ENCODE measurements around the gene SDHC. TPM values are rescaled to one million over a fixed set of nuclear protein-coding genes. Genes with fewer than 3 reads are reported as not detected.
A peak's percentile ranks its signal among the peaks of the same experiment; 100 is the strongest.

Gene SDHC
- polyA plus RNA-seq, 1 of the 3 experiments (the other 2 are of a cell fraction) = 195 TPM

DNA sequence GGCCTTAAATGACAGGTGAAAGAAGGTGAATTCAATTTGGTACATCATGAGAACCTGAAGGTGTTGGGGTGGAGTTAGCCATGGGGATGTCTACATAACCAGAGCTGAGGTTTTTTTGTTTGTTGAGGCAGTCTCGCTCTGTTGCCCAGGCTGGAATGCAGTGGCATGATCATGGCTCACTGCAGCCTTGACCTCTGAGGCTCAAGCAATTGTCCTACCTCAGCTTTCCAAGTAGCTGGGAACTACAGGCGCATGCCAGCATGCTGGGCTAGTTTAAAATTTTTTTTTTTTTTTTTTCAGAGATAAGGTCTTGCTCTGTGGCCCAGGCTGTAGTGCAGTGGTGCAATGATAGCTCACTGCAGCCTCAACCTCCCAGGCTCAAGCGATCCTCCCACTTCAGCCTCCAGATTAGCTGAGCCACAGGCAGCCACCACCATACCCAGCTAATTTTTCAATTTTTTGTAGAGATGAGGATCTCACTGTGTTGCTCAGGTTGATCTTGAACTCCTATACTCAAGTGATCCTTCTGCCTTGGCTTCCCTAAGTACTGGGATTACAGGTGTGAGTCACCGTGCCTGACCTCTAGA lies 2.5 kb upstream of the SDHC start:
- no peaks in the 10 kb centered on the region for H3K36me3 ChIP-seq (replicated peaks in 1 of 2; ENCODE audit: control insufficient read depth in 1 of 2, insufficient read depth in 2 of 2, low read length in 1 of 2)
- TF ChIP-seq ELF1 (IDR thresholded peaks at IDR 0.05) (no peak), TEAD4 (IDR thresholded peaks at IDR 0.05; ENCODE audit: borderline replicate concordance, insufficient read depth) (no peak), TCF12 (IDR thresholded peaks at IDR 0.05) (no peak), YY1 (IDR thresholded peaks at IDR 0.05; ENCODE audit: low read depth) (no peak), FOXJ3 (CRISPR knock-in tag; IDR thresholded peaks at IDR 0.05) (no peak), EP300 (IDR thresholded peaks at IDR 0.05; ENCODE audit: borderline replicate concordance in 1 of 2, low read depth in 1 of 2, low read length in 1 of 2) (no peak), RCOR1 (IDR thresholded peaks at IDR 0.05; ENCODE audit: low read length) (no peak), JUND (IDR thresholded peaks at IDR 0.05) (no peak), SMC3 (IDR thresholded peaks at IDR 0.05; ENCODE audit: low read depth, low read length) (no peak), NFIC (IDR thresholded peaks at IDR 0.05; ENCODE audit: borderline replicate concordance) (no peak), CHD2 (IDR thresholded peaks at IDR 0.05; ENCODE audit: low read length, partially characterized antibody) (no peak), GATA2 (CRISPR knock-in tag; IDR thresholded peaks at IDR 0.05) (no peak), MEF2A (IDR thresholded peaks at IDR 0.05; ENCODE audit: borderline replicate concordance, low read depth) (no peak), RAD21 (IDR thresholded peaks at IDR 0.05; ENCODE audit: low read length) (no peak), RFX5 (IDR thresholded peaks at IDR 0.05; ENCODE audit: low read length) (no peak), MXI1 (IDR thresholded peaks at IDR 0.05; ENCODE audit: low read depth, low read length) (no peak), FOSL2 (IDR thresholded peaks at IDR 0.05; ENCODE audit: borderline replicate concordance, low read depth) (no peak)
- TF ChIP-seq, protein P1, sequence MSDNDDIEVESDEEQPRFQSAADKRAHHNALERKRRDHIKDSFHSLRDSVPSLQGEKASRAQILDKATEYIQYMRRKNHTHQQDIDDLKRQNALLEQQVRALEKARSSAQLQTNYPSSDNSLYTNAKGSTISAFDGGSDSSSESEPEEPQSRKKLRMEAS (IDR thresholded peaks at IDR 0.05; ENCODE audit: low read depth) = no peak
- H3K4me3 ChIP-seq (ENCODE audit: low read depth in 2 of 2, low read length in 1 of 2) = no peak overlapping the region
- H3K4me2 ChIP-seq = no peak overlapping the region
- no peaks in the 10 kb centered on the region for H3K9me2 ChIP-seq
- no peak overlapping the region for H3K9ac ChIP-seq
- H4K20me1 ChIP-seq (ENCODE audit: insufficient read depth) = no peaks in the 10 kb centered on the region
- ChIA-PET CTCF (no interaction called here), POLR2A (no interaction called here)
- WGBS (ENCODE audit: low lambda C conversion rate) = 75% methylated on average over 4 of the region's 4 CpGs
- H3K9me3 ChIP-seq = no peaks in the 10 kb centered on the region
- peaks cover 4% of the 10 kb centered on the region for H3F3A ChIP-seq (replicated peaks; ENCODE audit: insufficient read depth)
- H2AFZ ChIP-seq (ENCODE audit: low read depth) = no peak overlapping the region
- DNase-seq = no peak
- no peak overlapping the region for H3K27ac ChIP-seq (ENCODE audit: low read depth in 2 of 2, low read length in 1 of 2)
- H3K27me3 ChIP-seq (ENCODE audit: insufficient read depth) = no peaks in the 10 kb centered on the region
- peaks cover 0 to 12% of the 10 kb centered on the region in 2 experiments; a peak in 2 of 4 replicates for H3K4me1 ChIP-seq (ENCODE audit: control insufficient read depth in 1 of 2, insufficient read depth in 2 of 2, low read depth in 1 of 2, low read length in 1 of 2)
- H3K79me2 ChIP-seq (ENCODE audit: insufficient read depth) = peaks cover 17% of the 10 kb centered on the region

DNA sequence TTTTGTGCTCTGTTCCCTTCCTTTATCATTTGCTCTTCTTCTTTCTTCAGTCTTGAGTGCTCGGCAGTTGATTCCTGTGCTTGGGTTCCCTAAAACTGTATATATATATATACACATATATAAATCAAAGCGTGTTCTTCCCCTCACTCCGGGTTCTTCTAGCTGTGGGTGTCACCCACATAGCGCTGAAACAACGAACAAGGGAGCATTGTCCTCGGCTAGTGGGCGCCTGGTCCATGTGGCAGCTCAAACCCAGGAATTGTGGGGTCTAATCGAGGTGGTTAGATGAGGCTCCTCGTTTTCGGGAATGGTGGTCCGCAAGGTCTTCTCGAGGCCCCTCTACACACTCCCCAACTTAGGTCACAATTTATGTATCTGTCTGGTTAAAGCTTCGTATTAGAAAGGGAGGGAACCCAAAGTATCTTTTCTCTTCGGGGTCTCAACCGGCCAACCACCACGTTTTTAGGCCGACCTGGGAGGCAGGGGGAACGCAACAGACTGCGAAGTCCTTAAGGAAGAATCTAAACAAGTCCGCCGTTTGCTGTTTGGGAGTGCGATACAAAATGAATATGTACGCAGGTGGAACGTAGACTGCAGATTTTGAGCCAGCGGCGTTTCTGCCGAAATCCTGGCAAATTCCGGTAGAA lies 504 bp upstream of the SDHC start:
- WGBS (ENCODE audit: low lambda C conversion rate) = 38% methylated on average over 28 of the region's 28 CpGs
- H3K36me3 ChIP-seq (replicated peaks in 1 of 2; ENCODE audit: control insufficient read depth in 1 of 2, insufficient read depth in 2 of 2, low read length in 1 of 2) = peaks cover 0 to 7% of the 10 kb centered on the region in 2 experiments
- H3K4me1 ChIP-seq (ENCODE audit: control insufficient read depth in 1 of 2, insufficient read depth in 2 of 2, low read depth in 1 of 2, low read length in 1 of 2) = peaks cover 0 to 12% of the 10 kb centered on the region in 2 experiments; a peak in 2 of 4 replicates
- peak overlapping the region; percentile 81 to 92 for H3K4me3 ChIP-seq (ENCODE audit: low read depth in 2 of 2, low read length in 1 of 2)
- H3K27me3 ChIP-seq (ENCODE audit: insufficient read depth) = no peaks in the 10 kb centered on the region
- peaks cover 36% of the 10 kb centered on the region for H3K79me2 ChIP-seq (ENCODE audit: insufficient read depth)
- H3F3A ChIP-seq (replicated peaks; ENCODE audit: insufficient read depth) = peaks cover 4% of the 10 kb centered on the region
- H3K27ac ChIP-seq (ENCODE audit: low read depth in 2 of 2, low read length in 1 of 2) = peak overlapping the region; percentile 89 to 91; a peak in 3 of 4 replicates
- CTCF ChIA-PET = interaction anchor here (1.1 to 2.7 kb wide), 7 partner anchors 8 to 121 kb away, joined by 3 to 13 read pairs (median 6); partner anchors contain the start of genes NDUFS2 and TOMM40L
- H3K4me2 ChIP-seq = peak overlapping the region; percentile 83
- H4K20me1 ChIP-seq (ENCODE audit: insufficient read depth) = no peaks in the 10 kb centered on the region
- no peaks in the 10 kb centered on the region for H3K9me3 ChIP-seq
- H3K9me2 ChIP-seq = no peaks in the 10 kb centered on the region
- H3K9ac ChIP-seq = peak overlapping the region; percentile 91
- DNase-seq = no peak
- H2AFZ ChIP-seq (ENCODE audit: low read depth) = peak overlapping the region; percentile 97
- POLR2A ChIA-PET = interaction anchor here (0.7 to 2.0 kb wide), 3 partner anchors 8 to 112 kb away, joined by 3 to 16 read pairs (median 5); partner anchors contain the start of genes NDUFS2 and TOMM40L
- TF ChIP-seq, protein P2, sequence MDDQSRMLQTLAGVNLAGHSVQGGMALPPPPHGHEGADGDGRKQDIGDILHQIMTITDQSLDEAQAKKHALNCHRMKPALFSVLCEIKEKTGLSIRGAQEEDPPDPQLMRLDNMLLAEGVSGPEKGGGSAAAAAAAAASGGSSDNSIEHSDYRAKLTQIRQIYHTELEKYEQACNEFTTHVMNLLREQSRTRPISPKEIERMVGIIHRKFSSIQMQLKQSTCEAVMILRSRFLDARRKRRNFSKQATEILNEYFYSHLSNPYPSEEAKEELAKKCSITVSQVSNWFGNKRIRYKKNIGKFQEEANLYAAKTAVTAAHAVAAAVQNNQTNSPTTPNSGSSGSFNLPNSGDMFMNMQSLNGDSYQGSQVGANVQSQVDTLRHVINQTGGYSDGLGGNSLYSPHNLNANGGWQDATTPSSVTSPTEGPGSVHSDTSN (IDR thresholded peaks at IDR 0.05) = no peak
- TF ChIP-seq SMC3 (IDR thresholded peaks at IDR 0.05; ENCODE audit: low read depth, low read length) = no peak
- TF ChIP-seq TEAD4 (IDR thresholded peaks at IDR 0.05; ENCODE audit: borderline replicate concordance, insufficient read depth) = no peak
- TF ChIP-seq, protein P1 (IDR thresholded peaks at IDR 0.05; ENCODE audit: low read depth) = no peak
- TF ChIP-seq, protein P3, sequence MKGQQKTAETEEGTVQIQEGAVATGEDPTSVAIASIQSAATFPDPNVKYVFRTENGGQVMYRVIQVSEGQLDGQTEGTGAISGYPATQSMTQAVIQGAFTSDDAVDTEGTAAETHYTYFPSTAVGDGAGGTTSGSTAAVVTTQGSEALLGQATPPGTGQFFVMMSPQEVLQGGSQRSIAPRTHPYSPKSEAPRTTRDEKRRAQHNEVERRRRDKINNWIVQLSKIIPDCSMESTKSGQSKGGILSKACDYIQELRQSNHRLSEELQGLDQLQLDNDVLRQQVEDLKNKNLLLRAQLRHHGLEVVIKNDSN (IDR thresholded peaks at IDR 0.05; ENCODE audit: borderline replicate concordance, low read depth) = no peak
- TF ChIP-seq, protein P4, sequence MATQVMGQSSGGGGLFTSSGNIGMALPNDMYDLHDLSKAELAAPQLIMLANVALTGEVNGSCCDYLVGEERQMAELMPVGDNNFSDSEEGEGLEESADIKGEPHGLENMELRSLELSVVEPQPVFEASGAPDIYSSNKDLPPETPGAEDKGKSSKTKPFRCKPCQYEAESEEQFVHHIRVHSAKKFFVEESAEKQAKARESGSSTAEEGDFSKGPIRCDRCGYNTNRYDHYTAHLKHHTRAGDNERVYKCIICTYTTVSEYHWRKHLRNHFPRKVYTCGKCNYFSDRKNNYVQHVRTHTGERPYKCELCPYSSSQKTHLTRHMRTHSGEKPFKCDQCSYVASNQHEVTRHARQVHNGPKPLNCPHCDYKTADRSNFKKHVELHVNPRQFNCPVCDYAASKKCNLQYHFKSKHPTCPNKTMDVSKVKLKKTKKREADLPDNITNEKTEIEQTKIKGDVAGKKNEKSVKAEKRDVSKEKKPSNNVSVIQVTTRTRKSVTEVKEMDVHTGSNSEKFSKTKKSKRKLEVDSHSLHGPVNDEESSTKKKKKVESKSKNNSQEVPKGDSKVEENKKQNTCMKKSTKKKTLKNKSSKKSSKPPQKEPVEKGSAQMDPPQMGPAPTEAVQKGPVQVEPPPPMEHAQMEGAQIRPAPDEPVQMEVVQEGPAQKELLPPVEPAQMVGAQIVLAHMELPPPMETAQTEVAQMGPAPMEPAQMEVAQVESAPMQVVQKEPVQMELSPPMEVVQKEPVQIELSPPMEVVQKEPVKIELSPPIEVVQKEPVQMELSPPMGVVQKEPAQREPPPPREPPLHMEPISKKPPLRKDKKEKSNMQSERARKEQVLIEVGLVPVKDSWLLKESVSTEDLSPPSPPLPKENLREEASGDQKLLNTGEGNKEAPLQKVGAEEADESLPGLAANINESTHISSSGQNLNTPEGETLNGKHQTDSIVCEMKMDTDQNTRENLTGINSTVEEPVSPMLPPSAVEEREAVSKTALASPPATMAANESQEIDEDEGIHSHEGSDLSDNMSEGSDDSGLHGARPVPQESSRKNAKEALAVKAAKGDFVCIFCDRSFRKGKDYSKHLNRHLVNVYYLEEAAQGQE (IDR thresholded peaks at IDR 0.05; ENCODE audit: low read depth, low read length) = no peak
- TF ChIP-seq FOXJ3 (CRISPR knock-in tag; IDR thresholded peaks at IDR 0.05) = no peak
- no peak for TF ChIP-seq TAF1 (IDR thresholded peaks at IDR 0.05; ENCODE audit: borderline replicate concordance, low read depth, low read length)
- TF ChIP-seq JUND (IDR thresholded peaks at IDR 0.05) = no peak

Data from SK-N-SH (cell line).